Muscle of arm (tissue), 12 donors: Measurements from ENCODE around the gene MCM8. TPM values are rescaled to one million over a fixed set of nuclear protein-coding genes. Genes with fewer than 3 reads are reported as not detected.
"Not testable (repeated sequence)": the region's sequence is repeated elsewhere in the genome, so short reads cannot be mapped to it uniquely, and the experiment has no call there.

Experiments
- DNase-seq: peaks from one replicate; pipeline ENCODE4 v3.0.0-alpha.2; 2013
- polyA plus RNA-seq, 12 donors: library from polyadenylated mRNA; unstranded; fragments of 120-200 nt; gene quantifications; one replicate each; pipeline ENCODE4 v1.2.1, GENCODE V29; 2013; ENCODE audit not compliant: insufficient read length in 12 of 12

The MCM8 gene
- polyA plus RNA-seq, 12 donors = 6.2 to 14.0 (median 10.0) TPM; not detected in 1

DNA sequence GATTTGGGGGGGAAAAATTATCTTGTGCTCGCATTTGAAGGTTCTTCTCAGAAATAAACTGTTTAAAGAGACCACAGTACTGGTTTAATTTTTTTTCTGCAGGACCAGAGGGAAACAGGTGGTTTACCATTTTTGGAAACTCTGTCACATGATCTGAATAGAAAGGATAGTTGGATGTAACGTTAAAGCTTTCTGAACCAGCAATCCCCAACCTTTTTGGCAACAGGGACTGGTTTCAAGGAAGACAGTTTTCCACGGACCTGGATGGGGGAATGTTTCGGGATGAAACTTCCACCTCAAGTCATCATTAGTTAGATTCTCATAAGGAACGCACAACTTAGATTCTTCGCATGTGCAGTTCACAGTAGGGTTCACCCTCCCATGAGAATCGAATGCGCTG, 50.4 kb downstream of the MCM8 start:
- DNase-seq = no peak

DNA sequence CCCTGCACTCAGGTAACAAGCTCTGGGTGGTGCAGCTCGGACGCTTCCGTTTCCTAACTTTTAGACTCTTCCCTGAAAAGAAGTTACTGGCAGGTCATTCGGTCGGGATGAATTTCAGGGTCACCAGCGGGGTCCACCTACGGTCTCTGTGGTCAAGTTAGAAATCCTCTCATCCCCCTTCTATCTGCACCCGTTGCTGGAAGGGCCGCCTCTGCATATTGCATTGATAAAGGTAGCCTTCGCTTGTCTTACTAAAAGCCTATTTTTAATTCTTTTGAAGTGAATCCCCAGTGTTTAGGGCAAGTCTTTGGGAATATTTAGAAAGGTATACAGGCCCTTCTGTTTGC, 56.1 kb downstream of the MCM8 start:
- no peak for DNase-seq

DNA sequence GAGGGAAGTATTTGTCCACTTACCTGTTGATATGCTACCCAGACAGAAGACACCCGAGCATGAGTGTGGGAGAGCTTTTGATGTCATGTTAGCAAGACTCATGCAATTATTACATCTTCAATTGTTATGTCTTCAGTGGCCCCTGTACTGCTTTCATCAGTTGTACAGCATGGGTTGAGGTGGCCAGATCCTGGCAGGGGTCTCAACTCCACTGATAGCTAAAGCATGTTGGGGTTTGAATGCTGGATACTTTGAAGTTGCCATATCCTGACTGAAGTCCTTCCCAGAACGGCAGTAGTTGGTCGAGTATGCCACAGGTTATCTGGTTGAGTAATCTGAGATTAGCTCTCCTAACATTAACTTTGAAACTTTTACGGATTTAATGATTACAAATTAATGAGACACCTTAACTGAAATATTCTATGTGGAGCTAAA, 56.7 kb downstream of the MCM8 start:
- DNase-seq = no peak

DNA sequence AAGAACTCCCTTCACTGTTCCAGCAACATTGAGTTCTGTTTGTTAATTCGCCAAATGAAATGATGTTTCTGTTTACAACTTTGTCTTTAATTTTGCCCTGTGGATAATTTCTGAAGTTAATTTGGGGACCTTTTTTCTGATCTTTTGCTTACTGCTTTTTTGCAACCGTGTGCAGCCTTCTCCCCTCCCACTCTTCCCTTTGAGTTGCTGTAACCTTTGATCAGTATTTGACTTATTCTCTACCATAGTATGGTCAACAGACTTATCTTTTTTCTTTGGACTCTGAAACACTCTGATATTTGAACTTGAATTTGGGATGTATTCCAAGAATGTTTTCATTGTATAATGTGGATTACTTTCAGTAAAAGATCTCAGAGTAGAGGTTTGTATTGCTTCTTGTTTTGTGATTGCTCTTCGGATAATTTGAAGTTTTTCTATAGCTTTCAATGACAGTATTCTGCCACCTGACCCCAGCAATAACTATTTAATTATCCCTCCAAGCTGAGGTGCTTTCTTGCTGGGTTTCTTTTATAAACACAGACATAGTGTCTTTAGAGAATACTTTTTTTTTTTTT, 57.2 kb downstream of the MCM8 start:
- no peak for DNase-seq

DNA sequence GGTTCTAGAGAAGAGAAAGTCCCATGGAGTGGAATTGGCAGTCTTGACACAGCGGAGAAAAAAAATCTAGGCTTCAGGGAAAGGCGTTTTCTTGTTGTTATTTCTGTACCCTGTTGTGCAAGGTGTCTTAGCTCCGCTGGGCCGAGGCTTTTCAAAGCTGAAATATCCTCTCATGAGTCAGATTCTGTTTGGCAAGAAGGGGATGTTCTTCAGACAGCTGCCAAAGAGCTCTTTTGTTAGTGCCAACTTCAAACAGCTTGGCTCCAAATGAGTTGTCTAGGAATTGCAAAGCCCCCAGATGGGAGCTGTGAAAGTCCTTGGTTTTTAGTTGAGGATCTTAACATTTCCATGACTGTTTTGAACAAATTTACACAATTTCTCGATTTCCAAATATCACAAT, 57.8 kb downstream of the MCM8 start:
- peak; percentile 33 for DNase-seq

DNA sequence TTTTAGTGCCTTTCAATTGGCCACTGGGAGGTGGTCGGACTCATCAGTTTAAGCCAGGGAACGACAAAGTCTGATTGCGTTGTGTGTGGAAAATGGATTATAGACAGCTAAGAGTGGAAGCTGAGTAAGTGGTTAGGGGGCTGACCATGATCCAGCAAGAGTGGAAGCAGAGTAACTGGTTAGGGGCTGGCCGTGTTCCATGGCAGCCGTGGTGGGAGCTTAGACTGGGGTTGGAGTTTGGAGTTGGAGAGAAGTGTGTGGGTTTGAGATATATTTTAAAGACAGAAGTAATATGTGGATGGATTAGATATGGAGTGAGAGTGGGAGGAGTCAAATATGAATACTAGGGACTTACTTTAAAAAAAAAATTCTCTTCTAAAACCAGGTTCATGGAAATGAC, 61.7 kb downstream of the MCM8 start:
- no peak for DNase-seq

DNA sequence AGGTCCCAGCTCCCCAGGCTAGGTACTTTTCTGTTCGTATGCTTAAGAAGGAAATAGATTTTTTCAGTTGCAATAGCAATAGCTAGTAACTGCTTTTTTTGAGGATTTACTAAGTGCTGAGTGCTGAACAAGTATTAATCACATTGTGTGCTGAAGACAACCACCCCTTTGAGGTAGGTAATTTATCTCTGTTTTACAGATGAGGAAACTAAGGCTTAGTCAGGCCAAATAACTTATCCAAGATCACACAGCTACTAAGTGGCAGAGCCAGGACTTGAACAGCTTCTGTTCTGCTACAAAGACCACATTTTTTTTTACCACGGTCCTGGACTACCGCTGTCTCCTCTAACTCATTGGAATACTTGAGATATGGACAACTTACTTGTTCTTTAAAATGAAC, 63.6 kb downstream of the MCM8 start:
- no peak for DNase-seq

DNA sequence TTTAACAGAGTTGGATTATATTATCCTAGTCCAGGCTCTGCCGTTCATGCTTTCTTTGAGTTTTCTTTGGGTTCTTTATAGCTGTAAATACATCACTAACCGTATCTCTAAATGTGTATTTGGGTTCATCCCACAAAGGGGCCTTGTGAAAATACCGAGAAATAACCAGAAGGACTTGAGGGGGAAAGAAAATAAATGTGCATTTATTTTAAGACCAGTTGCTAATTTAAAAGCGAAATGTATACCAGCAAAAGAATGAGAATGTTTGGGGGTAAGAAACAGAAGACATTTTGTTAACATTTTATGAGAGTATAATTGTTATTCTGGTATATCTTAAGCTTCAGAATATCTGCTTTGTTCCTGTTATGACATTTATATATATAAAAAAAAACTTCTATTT, 64.5 kb downstream of the MCM8 start:
- no peak for DNase-seq

DNA sequence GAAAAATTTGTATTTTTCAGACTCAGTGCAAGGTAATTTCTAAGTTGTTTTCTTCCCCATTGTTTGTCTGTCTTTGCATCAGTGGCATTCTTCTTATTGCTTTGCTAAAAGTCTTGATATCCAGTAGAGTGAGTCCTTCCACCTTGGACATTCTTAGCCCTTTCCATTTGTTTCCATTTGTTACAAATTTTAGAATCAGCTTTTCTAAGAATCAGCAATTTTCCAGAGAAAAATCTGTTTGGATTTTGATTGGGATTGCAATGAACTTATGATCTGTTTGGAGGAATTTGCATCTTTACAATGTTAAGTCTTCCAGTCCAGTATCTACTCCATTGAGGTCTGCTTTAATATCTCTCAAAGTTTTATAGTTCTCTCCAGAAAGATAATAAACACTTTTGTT, 67.0 kb downstream of the MCM8 start:
- DNase-seq = no peak

DNA sequence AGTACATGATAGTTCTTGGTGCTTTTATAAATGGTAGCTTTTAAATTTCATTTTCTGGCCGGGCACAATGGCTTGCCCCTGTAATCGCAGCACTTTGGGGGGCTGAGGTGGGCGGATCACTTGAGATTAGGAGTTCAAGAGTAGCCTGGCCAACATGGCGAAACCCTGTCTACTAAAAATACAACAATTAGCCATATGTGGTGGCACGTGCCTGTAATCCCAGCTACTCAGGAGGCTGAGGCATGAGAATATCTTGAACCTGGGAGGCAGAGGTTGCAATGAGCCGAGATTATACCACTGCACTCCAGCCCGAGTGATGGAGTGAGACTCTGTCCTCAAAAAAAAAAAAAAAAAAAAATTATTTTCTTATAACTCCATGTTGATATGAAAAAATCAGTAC, 67.4 kb downstream of the MCM8 start:
- DNase-seq = no peak

DNA sequence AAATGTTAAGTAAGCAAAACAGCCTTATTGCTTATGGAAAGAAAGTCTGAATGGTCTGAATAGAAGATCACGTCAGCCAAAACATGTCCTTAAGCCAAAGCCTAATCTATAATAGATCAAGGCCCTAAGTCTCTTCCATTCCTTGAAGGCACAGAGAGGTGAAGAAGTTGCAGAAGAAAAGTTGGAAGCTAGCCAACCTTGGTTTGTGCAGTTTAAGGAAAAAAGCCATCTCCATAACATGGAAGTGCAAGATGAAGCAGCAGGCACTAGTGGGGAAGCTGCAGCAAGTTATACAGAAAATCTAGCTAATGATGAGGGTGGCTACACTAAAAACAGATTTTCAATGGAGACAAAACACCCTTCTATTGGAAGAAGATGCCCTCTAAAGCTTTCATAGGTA, 74.3 kb downstream of the MCM8 start:
- no peak for DNase-seq

DNA sequence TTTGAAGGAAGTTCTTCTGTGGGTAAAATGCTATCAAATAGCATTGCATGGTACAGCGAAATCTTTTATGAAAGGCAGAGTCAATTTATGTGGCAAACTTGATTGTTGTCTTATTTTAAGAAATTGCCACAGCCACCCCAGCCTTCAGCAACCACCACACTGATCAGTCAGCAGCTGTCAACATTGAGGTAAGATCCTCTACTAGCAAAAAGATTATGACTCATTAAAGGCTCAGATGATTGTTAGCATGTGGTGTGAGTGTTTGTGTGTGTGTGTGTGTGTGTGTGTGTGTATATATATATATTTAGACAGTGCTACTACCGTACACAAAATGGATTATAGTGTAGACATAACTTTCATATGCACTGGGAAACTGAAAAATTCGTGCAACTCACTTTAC, 75.6 kb downstream of the MCM8 start:
- no peak for DNase-seq

DNA sequence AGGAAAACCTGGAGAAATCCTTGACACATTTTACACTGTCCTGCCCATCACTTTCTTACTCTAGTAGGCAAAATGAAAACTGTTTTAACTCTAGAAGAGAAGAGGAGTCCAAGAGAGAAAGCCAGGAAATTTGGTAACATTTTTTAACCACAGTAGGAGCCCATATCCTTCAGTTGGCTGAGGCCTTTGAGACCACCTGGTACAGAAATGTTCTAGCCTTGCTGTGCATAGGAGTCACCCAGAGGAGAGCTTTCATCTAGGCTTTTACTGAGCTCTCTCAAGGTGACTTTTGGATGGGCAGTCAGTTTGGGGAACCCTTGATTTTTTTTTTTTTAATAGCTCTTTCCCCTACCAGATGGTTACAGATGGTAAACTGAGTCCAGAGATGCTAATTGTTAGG, 78.4 kb downstream of the MCM8 start:
- DNase-seq = no peak

DNA sequence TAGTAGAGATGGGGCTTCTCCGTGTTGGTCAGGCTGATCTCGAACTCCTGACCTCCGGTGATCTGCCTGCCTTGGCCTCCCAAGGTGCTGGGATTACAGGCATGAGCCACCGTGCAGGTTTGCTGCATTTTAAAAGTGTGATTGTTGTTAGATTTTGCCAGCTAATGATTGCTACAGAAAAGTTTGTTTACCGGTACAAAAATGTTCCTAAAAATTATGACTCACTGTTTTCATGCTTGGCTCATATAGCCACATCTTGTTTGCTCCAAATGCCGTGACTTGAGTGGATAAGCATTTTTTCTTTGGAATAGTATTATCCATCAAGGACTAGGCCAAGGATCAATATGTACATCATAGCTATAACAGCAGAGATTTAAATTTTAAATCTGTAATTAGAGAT, 79.1 kb downstream of the MCM8 start:
- DNase-seq = no peak

DNA sequence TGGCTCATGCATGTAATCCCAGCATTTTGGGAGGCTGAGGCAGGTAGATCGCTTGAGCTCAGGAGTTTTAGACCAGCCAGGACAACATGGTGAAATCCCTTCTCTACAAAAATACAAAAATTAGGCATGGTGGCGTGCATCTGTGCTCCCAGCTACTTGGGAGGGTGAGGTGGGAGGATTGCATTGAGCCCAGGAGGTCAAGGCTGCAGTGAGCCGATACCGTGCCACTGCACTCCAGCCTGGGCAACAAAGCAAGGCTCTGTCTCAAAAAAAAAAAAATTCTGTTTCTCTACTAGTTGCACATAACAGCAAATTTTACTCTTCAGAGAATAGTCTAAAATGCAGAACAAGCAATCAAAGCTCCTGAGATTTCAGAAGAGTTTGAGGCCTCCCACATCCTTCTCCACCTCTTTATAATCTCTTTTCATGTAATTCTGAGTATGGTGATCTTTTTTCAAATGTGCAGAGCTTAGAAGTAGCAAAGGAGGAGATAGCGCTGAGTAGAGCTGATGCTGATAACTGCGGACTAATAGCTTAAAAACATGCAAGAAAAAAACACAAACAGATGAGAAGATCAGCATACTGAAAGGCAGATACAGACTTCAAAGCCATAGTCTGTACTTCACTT, 80.1 kb downstream of the MCM8 start:
- DNase-seq = no peak

DNA sequence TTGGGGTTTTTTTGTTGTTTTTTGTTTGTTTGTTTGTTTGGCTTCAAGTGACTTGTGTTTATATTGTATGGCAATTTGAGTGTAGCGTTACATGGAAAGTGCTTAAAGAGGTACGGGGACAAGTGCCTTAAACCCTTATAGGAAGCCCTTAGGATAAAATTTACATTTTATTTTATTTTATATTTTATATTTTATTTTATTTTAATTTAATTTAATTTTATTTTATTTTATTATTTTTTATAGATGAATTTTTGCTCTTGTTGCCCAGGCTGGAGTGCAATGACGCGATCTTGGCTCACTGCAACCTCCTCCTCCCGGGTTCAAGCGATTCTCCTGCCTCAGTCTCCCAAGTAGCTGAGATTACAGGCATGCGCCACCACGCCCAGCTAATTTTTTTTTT, 82.5 kb downstream of the MCM8 start:
- not testable (repeated sequence) for DNase-seq

DNA sequence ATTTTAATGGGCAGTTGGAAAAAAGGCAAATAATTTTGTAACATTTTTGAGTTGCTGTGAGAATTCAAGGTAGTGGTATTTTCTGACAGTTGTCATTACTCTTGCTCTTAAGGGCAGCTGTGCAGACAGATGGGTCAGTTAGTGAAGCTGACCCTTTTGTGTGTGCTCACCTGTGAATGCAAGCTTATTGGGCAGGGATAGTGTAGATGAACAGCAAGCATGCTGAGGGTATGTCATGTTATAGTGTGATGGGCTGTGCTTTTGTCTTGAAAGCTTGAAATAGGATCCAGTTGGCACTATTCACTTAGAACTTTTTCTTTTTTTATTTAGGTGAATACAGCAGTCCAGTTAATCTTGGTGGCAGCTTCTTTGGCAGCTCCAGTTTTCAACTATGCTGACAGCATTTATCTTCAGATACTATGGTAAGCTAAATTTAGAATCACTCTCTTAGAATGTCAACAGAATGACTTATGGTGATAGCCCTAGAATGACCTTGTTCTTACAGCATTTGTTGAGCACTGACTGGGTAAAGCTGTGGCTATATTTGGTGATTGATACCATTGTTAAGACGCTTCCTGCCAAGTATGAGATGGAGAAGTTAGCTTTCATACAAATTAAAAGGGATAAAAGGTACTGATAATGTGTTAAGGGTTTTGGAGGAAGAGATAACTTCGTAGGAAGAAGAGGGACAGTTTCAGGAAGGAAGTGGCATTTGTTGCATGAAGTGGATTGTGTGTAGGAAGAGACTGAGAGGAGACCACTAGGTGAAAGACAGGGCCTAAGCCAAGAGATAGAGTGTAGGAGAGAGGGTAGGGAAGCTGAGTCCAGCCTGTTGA, 83.9 kb downstream of the MCM8 start:
- no peak for DNase-seq

DNA sequence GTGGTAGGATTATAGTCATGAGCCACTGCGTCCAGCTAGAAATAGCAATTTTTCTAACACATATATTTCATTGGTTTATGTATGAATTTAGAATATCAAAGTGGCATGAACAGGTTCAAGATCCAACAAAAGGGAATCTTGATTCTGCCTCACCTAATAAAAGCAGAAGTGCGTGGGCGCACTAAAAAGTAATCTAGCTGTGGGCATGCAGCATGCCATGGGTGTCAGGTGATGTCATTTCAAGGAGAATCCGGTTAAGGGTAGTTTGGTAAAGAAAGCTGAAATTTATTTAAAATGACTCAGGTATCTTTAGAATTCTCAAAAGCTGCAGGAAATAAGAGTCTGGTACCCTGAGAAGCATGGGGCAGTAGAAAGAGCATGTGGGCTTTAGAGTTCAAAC, 85.8 kb downstream of the MCM8 start:
- DNase-seq = no peak

DNA sequence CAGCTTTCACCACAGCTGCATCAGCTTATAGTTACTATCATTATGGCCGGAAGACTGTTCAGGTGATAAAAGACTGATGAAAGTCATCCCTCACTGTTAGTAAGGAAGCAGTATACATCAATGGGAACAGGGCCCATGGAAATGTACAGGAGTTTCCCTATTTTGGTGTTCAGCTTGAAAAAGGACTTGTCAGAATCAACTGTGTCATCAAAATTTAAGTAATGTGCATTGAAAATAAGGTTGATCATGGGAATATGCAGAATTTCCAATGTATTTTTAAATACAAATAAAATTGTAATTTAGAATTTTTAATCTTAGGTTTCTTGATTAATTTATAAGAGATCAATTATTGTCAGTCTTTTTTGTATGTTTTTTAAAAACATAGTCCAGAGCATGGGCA, 86.6 kb downstream of the MCM8 start:
- DNase-seq = no peak

DNA sequence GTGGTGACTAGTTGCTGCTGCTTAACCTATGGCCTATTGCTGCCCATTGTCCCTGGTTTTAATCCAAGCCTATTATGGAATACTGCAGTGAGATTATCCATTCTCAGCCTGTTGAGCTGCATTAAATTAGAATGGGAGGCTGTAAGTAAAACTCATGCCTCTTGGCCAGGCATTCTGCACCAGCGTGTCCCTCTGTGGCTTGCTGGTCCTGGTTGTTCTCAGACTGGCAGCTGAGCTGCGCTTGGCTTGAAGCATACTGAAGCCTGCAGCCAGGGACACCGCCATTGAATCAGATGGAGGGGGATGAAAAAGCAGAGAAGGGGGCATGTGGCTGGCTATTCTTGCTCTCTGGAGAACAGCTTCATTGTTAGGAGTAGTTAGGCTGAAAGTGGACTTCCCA, 87.8 kb downstream of the MCM8 start:
- DNase-seq = no peak

DNA sequence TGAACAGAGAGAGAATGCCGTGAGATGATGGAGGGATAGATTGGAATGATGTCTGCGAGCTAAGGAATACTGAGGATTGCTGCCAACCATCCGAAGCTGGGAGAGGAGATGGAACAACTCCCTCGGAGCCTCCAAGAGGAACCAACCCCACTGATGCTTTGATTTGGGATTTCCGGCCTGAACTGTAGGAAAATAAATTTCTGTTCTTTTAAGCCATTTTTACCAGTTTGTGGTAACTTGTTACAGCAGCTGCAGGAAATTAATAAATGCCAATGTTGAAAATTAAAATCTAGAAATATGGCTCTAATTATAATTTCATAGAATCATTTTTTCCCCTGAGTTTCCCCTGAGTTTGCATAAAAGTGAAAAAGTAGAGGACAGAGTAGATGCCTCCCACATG, 89.3 kb downstream of the MCM8 start:
- DNase-seq = no peak

DNA sequence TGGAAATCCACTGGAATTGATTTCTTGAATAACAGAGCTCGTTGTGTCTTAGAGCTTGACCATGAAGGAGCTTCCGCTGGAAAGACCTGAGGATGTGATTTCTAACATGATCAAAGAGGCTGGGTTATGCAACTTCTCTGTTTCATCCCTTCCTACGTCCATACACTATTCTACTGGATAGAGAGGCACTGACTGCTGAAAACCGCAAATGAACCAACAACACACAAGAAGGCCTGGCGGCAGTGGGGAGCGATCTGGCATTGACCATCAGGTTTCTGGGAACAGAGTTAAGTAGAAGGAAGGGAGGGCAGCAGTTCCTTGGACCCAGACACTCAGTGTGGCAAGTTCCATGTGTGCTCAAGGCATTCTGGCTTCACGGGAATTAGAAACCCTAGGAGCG, 90.1 kb downstream of the MCM8 start:
- no peak for DNase-seq
